ENCODE measurements around the gene COQ9.
"Not testable (repeated sequence)": the region's sequence is repeated elsewhere in the genome, so short reads cannot be mapped to it uniquely, and the experiment has no call there.

The COQ9 gene, protein sequence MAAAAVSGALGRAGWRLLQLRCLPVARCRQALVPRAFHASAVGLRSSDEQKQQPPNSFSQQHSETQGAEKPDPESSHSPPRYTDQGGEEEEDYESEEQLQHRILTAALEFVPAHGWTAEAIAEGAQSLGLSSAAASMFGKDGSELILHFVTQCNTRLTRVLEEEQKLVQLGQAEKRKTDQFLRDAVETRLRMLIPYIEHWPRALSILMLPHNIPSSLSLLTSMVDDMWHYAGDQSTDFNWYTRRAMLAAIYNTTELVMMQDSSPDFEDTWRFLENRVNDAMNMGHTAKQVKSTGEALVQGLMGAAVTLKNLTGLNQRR

DNA sequence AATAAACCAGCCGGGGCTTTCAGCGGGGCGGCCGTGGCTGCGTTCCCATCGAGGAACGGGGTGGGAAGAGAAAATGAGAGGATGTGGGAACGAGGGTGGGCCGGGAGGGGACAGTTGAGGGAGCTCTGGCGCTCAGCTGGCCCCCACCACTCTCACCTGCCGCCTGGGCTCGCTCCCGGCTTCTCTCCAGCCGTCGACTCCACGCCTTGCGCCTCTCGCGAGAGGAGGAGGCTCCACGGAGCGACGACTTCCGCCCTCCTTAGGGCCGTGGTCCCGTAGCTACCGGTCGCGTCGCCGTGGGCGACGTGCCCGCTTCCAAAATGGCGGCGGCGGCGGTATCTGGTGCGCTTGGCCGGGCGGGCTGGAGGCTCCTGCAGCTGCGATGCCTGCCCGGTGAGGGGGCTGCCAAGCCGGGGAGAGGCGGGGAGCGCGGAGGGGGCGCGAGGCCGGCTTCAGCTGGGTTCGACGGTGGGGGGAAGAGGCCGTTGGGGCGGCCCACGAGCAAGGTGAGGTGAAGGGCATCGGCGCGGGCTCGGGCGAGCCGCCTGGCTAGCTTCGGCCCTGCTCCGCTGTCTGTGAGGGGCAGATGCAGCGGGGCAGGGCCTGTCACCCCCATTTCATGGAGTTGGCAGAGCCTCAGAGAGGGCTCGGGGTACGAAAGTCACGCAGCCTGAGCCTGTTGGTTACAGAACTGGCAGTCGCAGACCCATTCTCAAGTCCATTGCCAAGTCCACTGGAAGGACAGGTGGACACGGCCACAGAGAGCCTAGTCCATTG, at the start of gene COQ9, which contains the start of gene CIAPIN1:
COQ9 (plus strand) TSS at position 294 of the 777 bp plus-strand sequence; CDS start at position 321, 27 bp downstream.
CIAPIN1 (minus strand) TSS at position 200 of the 777 bp plus-strand sequence. CDS start 6,457 bp downstream, outside the sequence.
- peak; percentile 56 to 67 for DNase-seq

- not testable (repeated sequence) for DNase-seq
Observed at GRCh38 chr16:57397493-57397892, 49.8 kb upstream of the COQ9 start.

DNA sequence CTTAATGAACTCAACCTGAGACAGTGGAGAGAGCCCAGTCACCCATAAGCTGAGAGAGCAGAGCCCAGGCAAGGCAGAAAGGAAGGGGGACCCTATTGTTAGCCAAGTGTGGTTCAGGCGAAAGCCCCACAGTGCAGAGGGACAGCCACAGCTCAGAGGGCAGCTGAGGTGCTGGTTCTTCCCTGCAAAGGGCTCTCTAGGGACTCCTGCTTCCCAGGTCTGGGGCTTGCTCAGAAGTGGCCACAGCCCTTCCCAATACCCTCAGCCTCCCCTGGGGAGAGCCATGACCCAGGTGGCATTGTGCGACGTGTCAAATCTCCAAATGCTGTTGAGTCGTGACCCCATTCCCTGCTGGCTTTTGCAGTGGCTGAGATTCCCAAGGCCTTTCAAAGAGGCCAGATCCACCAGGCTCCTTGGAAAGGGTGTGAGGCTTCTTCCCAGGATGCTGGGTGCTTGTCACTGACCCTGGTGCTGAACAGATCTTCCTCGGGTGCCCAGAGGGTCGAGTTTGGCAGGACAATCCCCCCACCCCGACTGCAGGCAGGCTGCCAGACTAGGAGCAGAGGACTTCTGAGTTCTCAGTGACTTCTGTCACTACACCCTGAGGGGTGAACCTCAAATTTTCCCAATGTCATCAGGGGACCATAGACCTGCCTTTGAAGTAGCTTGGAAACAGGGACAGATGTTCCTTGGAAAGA, 45.2 kb upstream of the COQ9 start:
- DNase-seq, result no peak

- no peak for DNase-seq
Observed at GRCh38 chr16:57403965-57404817, 43.1 kb upstream of the COQ9 start, which contains the start of gene CCL17. CCL17 (plus strand) TSS chr16:57404767; CDS start chr16:57413933, 9,166 bp downstream.

DNA sequence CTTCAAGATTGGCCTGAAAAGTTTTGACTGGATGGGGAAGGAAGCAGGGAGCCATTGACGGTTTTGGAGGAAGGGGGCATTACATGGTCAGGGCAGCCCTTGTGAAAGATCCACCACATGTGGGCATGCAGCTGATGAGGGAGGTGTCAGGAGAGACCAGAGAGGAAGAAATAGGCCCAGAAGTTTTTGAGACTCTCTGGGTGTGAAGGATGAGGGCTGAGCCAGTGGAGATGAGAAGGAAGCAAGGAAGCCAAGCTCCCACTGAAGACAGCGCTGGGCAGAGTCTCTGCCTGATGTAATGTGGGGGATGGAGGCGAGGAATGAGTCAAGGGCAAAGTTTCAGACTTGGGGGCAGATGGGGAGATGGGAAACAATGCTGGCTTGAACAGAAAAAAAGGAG, 42.2 kb upstream of the COQ9 start:
- DNase-seq, result no peak

DNA sequence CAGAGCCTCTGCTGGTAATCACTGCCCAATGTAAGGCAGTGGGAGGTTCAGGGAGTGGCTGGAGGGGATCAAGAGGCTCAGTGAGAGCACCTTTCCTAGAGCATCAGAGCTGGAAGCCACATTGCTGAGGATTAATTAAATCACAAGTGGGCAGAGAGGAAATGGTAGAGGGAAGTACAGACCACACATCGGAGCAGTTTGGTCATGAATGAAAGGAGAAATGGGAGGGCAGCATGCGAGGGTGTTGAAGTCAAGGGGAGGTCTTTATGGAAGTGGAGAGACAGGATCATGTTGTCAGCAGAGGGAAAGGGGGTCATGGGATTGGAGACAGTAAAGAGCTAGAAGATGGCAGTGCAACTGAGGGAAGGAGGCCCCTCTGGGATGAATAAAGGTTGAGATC, 40.4 kb upstream of the COQ9 start:
- DNase-seq, result no peak

GRCh38 chr16:57407521-57408353, 39.5 kb upstream of the COQ9 start:
- DNase-seq, result no peak

GRCh38 chr16:57409065-57409464, 38.2 kb upstream of the COQ9 start:
- no peak for DNase-seq

GRCh38 chr16:57409870-57410587, 37.2 kb upstream of the COQ9 start:
- DNase-seq, result no peak

DNA sequence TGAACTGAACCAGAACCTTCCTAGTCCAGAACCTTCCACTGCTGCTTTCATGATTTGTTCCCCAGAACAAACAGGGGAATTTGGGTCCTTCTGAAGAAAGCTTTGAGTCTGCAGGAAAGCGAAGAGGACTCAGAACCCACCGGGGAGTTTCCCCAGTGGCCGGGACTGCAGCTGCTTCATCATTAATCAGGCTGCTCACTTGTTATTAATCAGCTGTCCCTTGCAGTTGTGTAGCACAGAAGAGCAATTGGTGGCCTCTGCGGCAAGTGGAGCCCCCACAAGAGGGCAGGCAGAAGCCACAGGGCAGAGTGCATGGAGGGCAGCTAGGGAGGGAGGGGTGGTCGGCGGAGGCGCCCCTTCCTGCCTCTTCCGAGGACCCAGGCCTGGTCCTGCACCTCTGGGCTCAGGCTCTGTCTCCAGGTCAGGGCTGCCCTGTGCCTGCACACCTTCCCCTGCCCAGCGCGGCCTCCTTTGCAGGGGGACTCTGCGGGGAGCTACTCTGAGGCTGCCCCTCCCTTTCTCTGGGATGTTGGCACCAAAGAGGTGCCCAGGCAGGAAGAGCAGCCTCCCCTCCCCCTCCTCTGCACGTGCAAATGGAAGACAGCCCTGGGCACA, 35.8 kb upstream of the COQ9 start:
- no peak for DNase-seq

DNA sequence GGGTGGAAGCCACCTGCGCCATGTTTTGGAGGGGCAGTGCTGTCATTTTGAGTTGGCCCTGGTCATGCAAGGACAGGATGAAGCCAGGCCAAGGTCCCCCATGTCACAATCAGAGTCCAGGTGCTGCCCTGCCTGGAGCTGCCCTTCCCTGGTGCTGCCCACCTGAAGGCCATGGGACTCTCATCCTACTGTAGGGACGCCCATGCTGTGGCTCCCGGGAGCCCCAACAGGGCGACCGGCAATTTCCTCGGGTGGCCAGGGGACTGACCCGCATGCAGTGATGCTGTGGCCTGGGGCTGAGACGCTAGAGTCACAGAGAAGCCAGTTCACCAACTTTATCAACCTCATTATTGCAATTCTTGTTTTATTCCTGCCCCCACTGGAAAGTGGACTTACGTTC, 34.7 kb upstream of the COQ9 start:
- no peak for DNase-seq

GRCh38 chr16:57413301-57413730, 34.0 kb upstream of the COQ9 start:
- no peak for DNase-seq

DNA sequence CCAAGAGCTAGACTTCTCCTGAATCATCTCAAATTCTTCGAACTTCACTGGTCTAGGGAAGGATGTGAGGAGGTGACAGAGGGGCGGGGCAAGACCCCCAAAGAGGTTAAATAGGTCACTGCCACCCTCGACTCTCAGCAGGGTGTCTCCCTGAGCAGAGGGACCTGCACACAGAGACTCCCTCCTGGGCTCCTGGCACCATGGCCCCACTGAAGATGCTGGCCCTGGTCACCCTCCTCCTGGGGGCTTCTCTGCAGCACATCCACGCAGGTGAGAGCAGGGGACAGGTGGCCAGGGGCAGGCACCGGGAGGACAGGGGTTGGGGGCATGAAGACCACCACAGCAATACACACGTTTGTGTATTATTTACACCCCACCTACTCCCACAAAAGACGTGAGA, 33.5 kb upstream of the COQ9 start:
- DNase-seq, result no peak

- DNase-seq, result no peak
Observed at GRCh38 chr16:57416084-57416483, 31.2 kb upstream of the COQ9 start.

- no peak for DNase-seq
Observed at GRCh38 chr16:57419506-57419905, 27.8 kb upstream of the COQ9 start.

- peak in 1 of 2 experiments; percentile 18 for DNase-seq
Observed at GRCh38 chr16:57422026-57422944, 25.0 kb upstream of the COQ9 start.

DNA sequence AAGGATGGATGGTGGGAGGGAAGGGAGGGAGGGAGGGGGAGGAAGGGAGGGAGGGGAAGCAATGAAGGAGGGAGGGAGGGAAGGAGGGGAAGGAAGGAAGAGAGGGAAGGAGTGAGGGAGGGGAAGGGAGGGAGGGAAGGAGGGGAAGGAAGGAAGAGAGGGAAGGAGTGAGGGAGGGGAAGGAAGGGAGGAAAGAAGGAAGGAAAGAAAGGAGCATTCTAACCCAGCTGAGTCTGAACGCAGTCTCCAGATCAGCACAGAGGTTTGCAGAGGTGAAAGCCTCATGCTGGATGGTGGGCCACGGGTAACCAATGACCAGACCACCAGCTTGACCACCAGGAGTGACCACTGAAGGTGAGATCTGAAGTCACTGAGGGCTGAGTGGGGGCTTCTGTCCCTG, 24.1 kb upstream of the COQ9 start:
- no peak for DNase-seq

DNA sequence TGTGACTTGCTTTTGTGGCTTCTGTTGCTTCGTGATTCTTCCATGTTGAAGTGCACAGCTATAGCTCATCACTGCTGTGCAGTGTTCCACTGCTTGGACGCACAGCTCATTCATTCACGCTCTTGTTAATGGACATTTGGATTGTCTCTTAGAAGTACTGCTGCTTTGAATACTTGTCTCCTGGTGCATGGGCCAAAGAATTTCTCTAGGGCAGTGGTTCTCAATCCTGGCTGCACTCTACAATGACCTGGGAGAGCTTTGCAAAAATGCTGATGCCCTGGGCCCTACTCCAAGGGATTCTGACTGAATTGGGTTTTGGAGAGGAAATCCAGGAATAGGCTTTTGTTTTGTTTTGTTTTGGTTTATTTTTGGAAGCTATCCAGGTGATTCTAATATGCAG, 22.7 kb upstream of the COQ9 start:
- no peak for DNase-seq

DNA sequence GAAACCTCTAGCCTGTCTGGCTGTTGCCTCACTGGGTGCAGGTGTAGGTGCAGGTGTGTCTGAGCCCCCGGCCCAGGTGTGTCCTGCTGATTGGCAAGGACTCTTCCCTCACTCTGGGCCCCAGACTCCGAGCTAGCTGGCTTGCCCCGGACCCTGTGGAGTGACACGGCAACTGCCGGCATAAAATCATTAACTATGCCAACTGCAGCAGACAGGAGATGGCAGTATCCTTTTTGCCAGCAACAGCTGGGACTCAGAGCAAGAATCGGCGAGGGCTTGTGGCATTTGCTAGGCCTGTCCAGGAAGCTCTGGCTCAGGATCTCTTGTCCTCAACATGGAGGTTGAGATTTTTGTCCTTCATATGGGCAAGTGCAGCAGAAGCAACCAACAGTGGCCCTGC, 20.9 kb upstream of the COQ9 start:
- no peak for DNase-seq
